ENCODE measurements around the gene PNMA3.

PNMA3 gene

DNA sequence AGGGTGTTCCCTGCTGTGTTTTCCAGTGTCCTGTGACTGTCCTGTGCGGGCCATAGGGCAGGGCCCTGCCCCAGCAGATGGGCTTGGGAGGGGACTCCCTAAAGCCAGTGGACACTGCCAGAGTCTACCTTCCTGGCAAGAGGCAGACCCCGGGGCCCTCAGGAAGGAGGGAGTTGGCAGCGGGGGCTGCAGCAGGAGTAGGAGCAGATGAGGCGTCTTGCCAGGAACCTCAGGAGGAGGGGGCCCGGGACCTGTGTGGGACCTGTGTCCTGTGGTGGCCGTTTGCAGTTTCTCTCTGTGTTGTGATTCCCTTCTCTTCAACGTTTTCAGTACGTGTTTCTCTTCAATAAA lies 3.8 kb downstream of the PNMA3 start:
- Histone ChIP-seq H3K4me1 (ENCODE audit: low read length) (0 out of 2 replicates have a peak, but pooled peaks cover 7% of the 10 kb centered on the region), H3K27ac (ENCODE audit: low read length) (no peak overlapping the region), H3K79me2 (ENCODE audit: low read length) (no peaks in the 10 kb centered on the region), H3K9me3 (ENCODE audit: insufficient read depth, low read length) (no peaks in the 10 kb centered on the region), H3K4me2 (ENCODE audit: low read length) (no peak overlapping the region), H4K20me1 (ENCODE audit: insufficient read depth, low read length) (no peaks in the 10 kb centered on the region), H3K4me3 (ENCODE audit: low read length) (no peak overlapping the region), H3K9ac (ENCODE audit: low read length) (no peak overlapping the region), H2AFZ (ENCODE audit: low read depth, low read length) (no peak overlapping the region), H3K36me3 (replicated peaks; ENCODE audit: low read depth, low read length) (no peaks in the 10 kb centered on the region), H3K27me3 (ENCODE audit: low read depth, low read length) (no peaks in the 10 kb centered on the region)
- no peak for TF ChIP-seq EZH2phosphoT487 (IDR thresholded peaks at IDR 0.05; ENCODE audit: low read depth)
- TF ChIP-seq, protein P1, sequence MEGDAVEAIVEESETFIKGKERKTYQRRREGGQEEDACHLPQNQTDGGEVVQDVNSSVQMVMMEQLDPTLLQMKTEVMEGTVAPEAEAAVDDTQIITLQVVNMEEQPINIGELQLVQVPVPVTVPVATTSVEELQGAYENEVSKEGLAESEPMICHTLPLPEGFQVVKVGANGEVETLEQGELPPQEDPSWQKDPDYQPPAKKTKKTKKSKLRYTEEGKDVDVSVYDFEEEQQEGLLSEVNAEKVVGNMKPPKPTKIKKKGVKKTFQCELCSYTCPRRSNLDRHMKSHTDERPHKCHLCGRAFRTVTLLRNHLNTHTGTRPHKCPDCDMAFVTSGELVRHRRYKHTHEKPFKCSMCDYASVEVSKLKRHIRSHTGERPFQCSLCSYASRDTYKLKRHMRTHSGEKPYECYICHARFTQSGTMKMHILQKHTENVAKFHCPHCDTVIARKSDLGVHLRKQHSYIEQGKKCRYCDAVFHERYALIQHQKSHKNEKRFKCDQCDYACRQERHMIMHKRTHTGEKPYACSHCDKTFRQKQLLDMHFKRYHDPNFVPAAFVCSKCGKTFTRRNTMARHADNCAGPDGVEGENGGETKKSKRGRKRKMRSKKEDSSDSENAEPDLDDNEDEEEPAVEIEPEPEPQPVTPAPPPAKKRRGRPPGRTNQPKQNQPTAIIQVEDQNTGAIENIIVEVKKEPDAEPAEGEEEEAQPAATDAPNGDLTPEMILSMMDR (IDR thresholded peaks at IDR 0.05; ENCODE audit: low read depth, low read length): no peak

DNA sequence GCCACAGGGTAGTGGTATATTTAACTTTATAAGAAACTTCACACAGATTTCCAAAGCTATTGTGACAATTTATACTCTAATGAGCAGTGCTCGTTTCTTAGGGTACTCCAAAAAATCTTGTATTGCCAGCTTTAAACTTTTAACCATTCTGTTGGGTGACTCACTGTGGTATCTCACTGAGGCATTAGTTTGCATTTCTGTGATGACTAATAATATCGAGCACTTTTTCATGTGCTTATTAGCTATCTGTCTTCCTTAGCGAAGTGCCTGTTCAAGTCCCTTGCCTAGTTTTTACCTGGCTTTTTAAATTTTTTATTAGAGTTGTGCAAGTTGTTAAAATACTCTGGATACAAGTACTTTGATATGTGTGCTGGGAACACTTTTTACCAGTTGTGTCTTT lies 5.5 kb downstream of the PNMA3 start:
- Histone ChIP-seq H3K9ac (ENCODE audit: low read length) (no peak overlapping the region), H3K36me3 (replicated peaks; ENCODE audit: low read depth, low read length) (no peaks in the 10 kb centered on the region), H4K20me1 (ENCODE audit: insufficient read depth, low read length) (no peaks in the 10 kb centered on the region), H3K27ac (ENCODE audit: low read length) (no peak overlapping the region), H3K27me3 (ENCODE audit: low read depth, low read length) (no peaks in the 10 kb centered on the region), H3K4me2 (ENCODE audit: low read length) (no peak overlapping the region), H3K9me3 (ENCODE audit: insufficient read depth, low read length) (no peaks in the 10 kb centered on the region), H3K79me2 (ENCODE audit: low read length) (no peaks in the 10 kb centered on the region), H3K4me3 (ENCODE audit: low read length) (no peak overlapping the region), H3K4me1 (ENCODE audit: low read length) (0 out of 2 replicates have a peak, but pooled peaks cover 7% of the 10 kb centered on the region), H2AFZ (ENCODE audit: low read depth, low read length) (no peak overlapping the region)
- TF ChIP-seq, protein P1 (IDR thresholded peaks at IDR 0.05; ENCODE audit: low read depth, low read length): no peak
- no peak for TF ChIP-seq EZH2phosphoT487 (IDR thresholded peaks at IDR 0.05; ENCODE audit: low read depth)

DNA sequence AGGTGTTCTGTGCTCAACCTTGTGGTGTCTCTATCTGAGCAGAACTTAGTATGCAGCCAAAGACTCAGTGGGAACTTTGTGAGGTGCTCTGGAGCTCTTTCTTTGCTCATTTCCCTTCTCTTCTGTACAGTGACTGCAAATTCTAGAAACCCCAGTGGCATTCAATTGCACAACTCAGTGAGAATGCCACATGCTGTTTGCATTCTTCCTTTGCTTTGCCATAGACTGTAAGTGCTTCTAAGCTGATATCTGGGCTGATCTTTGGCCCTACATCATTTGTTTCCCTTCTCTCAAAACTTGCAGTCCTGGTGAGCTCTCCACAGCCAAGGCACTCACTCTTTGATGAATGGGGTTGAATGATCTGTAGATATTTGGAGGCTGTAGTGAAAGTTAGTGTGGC lies 7.0 kb downstream of the PNMA3 start:
- TF ChIP-seq, protein P1 (IDR thresholded peaks at IDR 0.05; ENCODE audit: low read depth, low read length): no peak
- TF ChIP-seq EZH2phosphoT487 (IDR thresholded peaks at IDR 0.05; ENCODE audit: low read depth): no peak
- no peak overlapping the region for H3K9ac ChIP-seq (ENCODE audit: low read length)
- no peak overlapping the region for H3K27ac ChIP-seq (ENCODE audit: low read length)
- H3K36me3 ChIP-seq (replicated peaks; ENCODE audit: low read depth, low read length): no peaks in the 10 kb centered on the region
- H2AFZ ChIP-seq (ENCODE audit: low read depth, low read length): no peak overlapping the region
- no peaks in the 10 kb centered on the region for H3K79me2 ChIP-seq (ENCODE audit: low read length)
- no peaks in the 10 kb centered on the region for H3K27me3 ChIP-seq (ENCODE audit: low read depth, low read length)
- H4K20me1 ChIP-seq (ENCODE audit: insufficient read depth, low read length): no peaks in the 10 kb centered on the region
- no peaks in the 10 kb centered on the region for H3K9me3 ChIP-seq (ENCODE audit: insufficient read depth, low read length)
- no peak overlapping the region for H3K4me2 ChIP-seq (ENCODE audit: low read length)
- H3K4me1 ChIP-seq (ENCODE audit: low read length): 0 out of 2 replicates have a peak, but pooled peaks cover 7% of the 10 kb centered on the region
- H3K4me3 ChIP-seq (ENCODE audit: low read length): no peak overlapping the region

DNA sequence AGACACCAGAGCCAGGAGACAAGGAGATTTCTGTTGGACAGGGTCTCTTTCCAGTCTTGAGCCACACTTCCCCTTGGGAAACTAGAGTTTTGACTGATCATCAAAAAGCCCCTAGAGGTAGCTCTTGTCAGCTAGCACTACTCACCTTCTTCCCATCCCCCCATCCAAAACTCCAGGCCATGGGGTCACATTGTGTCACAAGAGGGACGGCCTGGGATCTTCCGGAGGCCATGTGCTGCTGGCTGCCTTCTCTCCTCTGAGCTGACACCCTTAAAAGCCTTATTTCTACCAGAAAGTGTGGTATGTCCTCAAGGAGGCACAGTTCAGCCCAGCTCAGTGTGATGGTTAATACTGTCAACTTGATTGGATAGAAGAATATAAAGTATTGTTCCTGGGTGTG lies 7.8 kb downstream of the PNMA3 start:
- Histone ChIP-seq H3K9ac (ENCODE audit: low read length) (no peak overlapping the region), H3K27me3 (ENCODE audit: low read depth, low read length) (no peaks in the 10 kb centered on the region), H4K20me1 (ENCODE audit: insufficient read depth, low read length) (no peaks in the 10 kb centered on the region), H3K4me1 (ENCODE audit: low read length) (0 out of 2 replicates have a peak, but pooled peaks cover 7% of the 10 kb centered on the region), H3K9me3 (ENCODE audit: insufficient read depth, low read length) (no peaks in the 10 kb centered on the region), H2AFZ (ENCODE audit: low read depth, low read length) (no peak overlapping the region), H3K27ac (ENCODE audit: low read length) (no peak overlapping the region), H3K4me3 (ENCODE audit: low read length) (no peak overlapping the region), H3K36me3 (replicated peaks; ENCODE audit: low read depth, low read length) (no peaks in the 10 kb centered on the region), H3K79me2 (ENCODE audit: low read length) (no peaks in the 10 kb centered on the region), H3K4me2 (ENCODE audit: low read length) (no peak overlapping the region)
- no peak for TF ChIP-seq EZH2phosphoT487 (IDR thresholded peaks at IDR 0.05; ENCODE audit: low read depth)
- TF ChIP-seq, protein P1 (IDR thresholded peaks at IDR 0.05; ENCODE audit: low read depth, low read length): no peak

Data from OCI-LY3 (cell line).